Central memory CD8-positive, alpha-beta T cell (primary cell): ENCODE data around the gene EXD3.

Experiments
- ATAC-seq: fragments of 150-1000 bp; cut with Tn5 transposase; replicated peaks from 2 replicates; pipeline ENCODE4 v1.10.0; 2022; ENCODE audit warnings: mild to moderate bottlenecking, moderate FRiP score, moderate number of reproducible peaks; ENCODE audit not compliant: poor library complexity, severe bottlenecking; ENCODE audit errors: extremely low read depth
- DNase-seq, 2 donors: peaks; one replicate each; pipeline ENCODE4 v3.0.0; 2021; ENCODE audit warnings: low spot score in 2 of 2
- H3K27ac Mint-ChIP-seq: one replicate; pipeline ENCODE4 v1.8.0; 2022; ENCODE audit warnings: low read depth, mild to moderate bottlenecking, moderate library complexity, mixed read lengths
- H3K27me3 Mint-ChIP-seq: one replicate; pipeline ENCODE4 v1.8.0; 2022; ENCODE audit warnings: mixed read lengths
- H3K36me3 Mint-ChIP-seq: one replicate; pipeline ENCODE4 v1.8.0; 2022; ENCODE audit warnings: mild to moderate bottlenecking, moderate library complexity, mixed read lengths; ENCODE audit not compliant: insufficient read depth
- H3K4me1 Mint-ChIP-seq: one replicate; pipeline ENCODE4 v1.8.0; 2022; ENCODE audit warnings: mixed read lengths
- H3K4me3 Mint-ChIP-seq: one replicate; pipeline ENCODE4 v1.8.0; 2022; ENCODE audit warnings: mild to moderate bottlenecking, moderate library complexity, mixed read lengths
- H3K9me3 Mint-ChIP-seq: one replicate; pipeline ENCODE4 v1.8.0; 2022; ENCODE audit warnings: mixed read lengths

Gene EXD3

GRCh38 chr9:137372693-137373610, 50.0 kb downstream of the EXD3 start:
- H3K4me3 Mint-ChIP-seq: no peak overlapping the region
- no peak for ATAC-seq
- DNase-seq: no peak
- H3K36me3 Mint-ChIP-seq: no peaks in the 10 kb centered on the region
- H3K4me1 Mint-ChIP-seq: no peaks in the 10 kb centered on the region
- H3K27me3 Mint-ChIP-seq: no peaks in the 10 kb centered on the region
- no peak overlapping the region for H3K27ac Mint-ChIP-seq
- H3K9me3 Mint-ChIP-seq: no peaks in the 10 kb centered on the region

GRCh38 chr9:137371946-137372651, 50.9 kb downstream of the EXD3 start:
- ATAC-seq (no peak), DNase-seq (no peak)
- Mint-ChIP-seq H3K36me3 (no peaks in the 10 kb centered on the region), H3K27me3 (no peaks in the 10 kb centered on the region), H3K4me3 (no peak overlapping the region), H3K4me1 (no peaks in the 10 kb centered on the region), H3K9me3 (no peaks in the 10 kb centered on the region), H3K27ac (no peak overlapping the region)

GRCh38 chr9:137371521-137371941, 51.4 kb downstream of the EXD3 start:
- ATAC-seq (no peak), DNase-seq (no peak)
- no peaks in the 10 kb centered on the region for H3K36me3 Mint-ChIP-seq
- no peaks in the 10 kb centered on the region for H3K27me3 Mint-ChIP-seq
- H3K4me1 Mint-ChIP-seq: no peaks in the 10 kb centered on the region
- H3K27ac Mint-ChIP-seq: no peak overlapping the region
- no peak overlapping the region for H3K4me3 Mint-ChIP-seq
- H3K9me3 Mint-ChIP-seq: no peaks in the 10 kb centered on the region

- Mint-ChIP-seq H3K27ac (no peak overlapping the region), H3K36me3 (no peaks in the 10 kb centered on the region), H3K27me3 (no peaks in the 10 kb centered on the region), H3K4me3 (no peak overlapping the region), H3K4me1 (no peaks in the 10 kb centered on the region), H3K9me3 (no peaks in the 10 kb centered on the region)
- ATAC-seq: no peak
- DNase-seq: no peak
These were observed 52.0 kb downstream of the EXD3 start for GRCh38 chr9:137370865-137371520.

- Mint-ChIP-seq H3K27ac (no peak overlapping the region), H3K9me3 (no peaks in the 10 kb centered on the region), H3K4me1 (no peaks in the 10 kb centered on the region), H3K4me3 (no peak overlapping the region), H3K36me3 (no peaks in the 10 kb centered on the region), H3K27me3 (no peaks in the 10 kb centered on the region)
- DNase-seq (no peak), ATAC-seq (no peak)
These were observed 52.8 kb downstream of the EXD3 start for GRCh38 chr9:137369911-137370764.

- H3K4me1 Mint-ChIP-seq: no peaks in the 10 kb centered on the region
- no peak overlapping the region for H3K4me3 Mint-ChIP-seq
- no peaks in the 10 kb centered on the region for H3K9me3 Mint-ChIP-seq
- no peaks in the 10 kb centered on the region for H3K36me3 Mint-ChIP-seq
- ATAC-seq: no peak
- no peak overlapping the region for H3K27ac Mint-ChIP-seq
- DNase-seq: no peak
- no peaks in the 10 kb centered on the region for H3K27me3 Mint-ChIP-seq
These were observed 53.7 kb downstream of the EXD3 start for GRCh38 chr9:137369061-137369787.

GRCh38 chr9:137368431-137369035, 54.4 kb downstream of the EXD3 start:
- H3K4me3 Mint-ChIP-seq: no peak overlapping the region
- no peaks in the 10 kb centered on the region for H3K9me3 Mint-ChIP-seq
- DNase-seq: no peak
- no peaks in the 10 kb centered on the region for H3K4me1 Mint-ChIP-seq
- H3K27me3 Mint-ChIP-seq: no peaks in the 10 kb centered on the region
- no peak overlapping the region for H3K27ac Mint-ChIP-seq
- no peaks in the 10 kb centered on the region for H3K36me3 Mint-ChIP-seq
- no peak for ATAC-seq

- no peak for DNase-seq
- Mint-ChIP-seq H3K9me3 (no peaks in the 10 kb centered on the region), H3K4me3 (no peak overlapping the region), H3K36me3 (no peaks in the 10 kb centered on the region), H3K4me1 (no peaks in the 10 kb centered on the region), H3K27ac (no peak overlapping the region), H3K27me3 (no peaks in the 10 kb centered on the region)
- ATAC-seq: no peak
These were observed 55.2 kb downstream of the EXD3 start for GRCh38 chr9:137367506-137368430.

GRCh38 chr9:137366891-137367381, 56.0 kb downstream of the EXD3 start:
- Mint-ChIP-seq H3K4me3 (no peak overlapping the region), H3K27me3 (no peaks in the 10 kb centered on the region), H3K4me1 (no peaks in the 10 kb centered on the region), H3K9me3 (no peaks in the 10 kb centered on the region), H3K36me3 (no peaks in the 10 kb centered on the region), H3K27ac (no peak overlapping the region)
- ATAC-seq (no peak), DNase-seq (no peak)

- Mint-ChIP-seq H3K27ac (no peak overlapping the region), H3K4me1 (no peaks in the 10 kb centered on the region), H3K4me3 (no peak overlapping the region), H3K9me3 (no peaks in the 10 kb centered on the region), H3K36me3 (no peaks in the 10 kb centered on the region), H3K27me3 (no peaks in the 10 kb centered on the region)
- ATAC-seq (no peak), DNase-seq (no peak)
These were observed 56.5 kb downstream of the EXD3 start for GRCh38 chr9:137366445-137366810.
